Vagina (tissue), 2 donors: ENCODE data around the gene CHN1. TPM values are rescaled to one million over a fixed set of nuclear protein-coding genes. Genes with fewer than 3 reads are reported as not detected.

Experiments used
- DNase-seq, 2 donors: peaks; one replicate each; pipeline ENCODE4 v3.0.0-alpha.2; 2017; ENCODE audit errors: extremely low spot score in 2 of 2
- H3K27ac ChIP-seq: fragments of 200-600 bp; sonication (generic); one replicate; pipeline ENCODE4 v1.5.1; 2019
- H3K27me3 ChIP-seq: fragments of 200-600 bp; sonication (generic); one replicate; pipeline ENCODE4 v1.5.1; 2019
- H3K36me3 ChIP-seq, 2 donors: fragments of 200-600 bp; sonication (generic); one replicate each; pipeline ENCODE4 v1.5.1; 2017 to 2019
- H3K4me1 ChIP-seq: fragments of 200-600 bp; sonication (generic); one replicate; pipeline ENCODE4 v1.5.1; 2019
- H3K4me3 ChIP-seq, 2 donors: fragments of 200-600 bp; sonication (generic); 1 replicate in 1 of 2; 2 replicates in 1 of 2; pipeline ENCODE4 v1.5.1; 2016 to 2019
- H3K9me3 ChIP-seq: fragments of 200-600 bp; sonication (generic); one replicate; pipeline ENCODE4 v1.5.1; 2019
- POLR2A ChIP-seq, 2 donors: fragments of 450-650 bp; IDR thresholded peaks; one replicate each; pipeline ENCODE4 v1.6.1; 2017; ENCODE audit warnings: antibody characterized with exemption in 2 of 2, mild to moderate bottlenecking in 2 of 2, moderate library complexity in 2 of 2
- POLR2AphosphoS5 ChIP-seq, 2 donors: sonication (generic); formaldehyde crosslinking; IDR thresholded peaks; one replicate each; pipeline ENCODE4 v1.9.0; 2017; ENCODE audit warnings: antibody characterized with exemption in 2 of 2, mild to moderate bottlenecking in 2 of 2, low read depth in 1 of 2; ENCODE audit not compliant: insufficient read depth in 1 of 2
- intact Hi-C: fragments of 100-400 bp; cut with DNase I; formaldehyde crosslinking; loops from one replicate; pipeline ENCODE4 v1.15.1; 2023
- total RNA-seq: library from RNA; depleted of rRNA; stranded (reverse); fragments of >200 nt; gene quantifications from one replicate; pipeline ENCODE4 v1.2.3, GENCODE V29; 2016
- TF ChIP-seq, protein P1 (sequence below), 3 experiments: fragments of 450-650 bp in 2 of 3; fragments of 200-600 bp in 1 of 3; sonication (generic) in 1 of 3; IDR thresholded peaks; one replicate each; pipeline ENCODE4 v1.5.1; 2017 to 2019; ENCODE audit warnings: antibody characterized with exemption in 3 of 3, mild to moderate bottlenecking in 2 of 3, moderate library complexity in 2 of 3

The CHN1 gene
- total RNA-seq, 1 donor from 2014 or later: 9.6 TPM

DNA sequence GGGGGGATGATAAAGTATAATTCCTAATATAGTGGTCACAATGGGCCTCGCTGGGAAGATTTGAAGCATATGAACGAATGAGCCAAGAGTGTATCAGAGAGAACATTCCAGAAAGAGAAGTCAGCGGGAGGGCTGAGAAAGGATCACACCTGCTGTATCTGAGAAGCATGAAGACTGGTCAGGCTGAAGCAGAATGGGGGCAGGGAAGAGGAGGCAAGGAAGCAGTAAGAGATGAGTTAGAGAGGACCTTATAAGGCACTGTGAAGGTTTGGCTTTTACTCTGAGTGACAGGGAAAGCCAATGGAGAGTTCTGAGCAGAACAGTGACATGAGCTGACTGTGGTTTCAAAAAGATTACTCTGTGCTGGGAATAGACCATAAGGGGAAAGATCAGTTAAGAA lies 73.5 kb downstream of the CHN1 start:
- no peaks in the 10 kb centered on the region for H3K4me1 ChIP-seq

DNA sequence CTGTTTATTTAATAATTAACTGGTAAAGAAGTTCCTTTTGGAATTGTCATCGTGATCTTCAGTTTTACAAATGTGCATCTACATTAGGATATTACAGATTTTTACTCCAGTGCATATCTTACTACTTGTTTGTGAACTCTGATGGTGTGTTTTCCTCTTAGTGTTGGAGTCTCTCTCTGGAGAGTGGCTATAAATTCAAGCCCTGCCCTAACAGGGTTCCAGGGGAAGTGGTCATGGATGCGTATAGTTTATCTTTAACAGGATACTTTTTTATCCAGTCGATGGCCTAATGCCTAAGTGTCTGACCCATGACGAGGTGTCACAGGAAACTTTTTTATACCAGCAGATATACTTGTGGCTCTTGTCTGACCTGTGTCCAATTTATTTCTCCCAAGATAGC lies 75.4 kb downstream of the CHN1 start:
- no peaks in the 10 kb centered on the region for H3K9me3 ChIP-seq
- intact Hi-C loops: no loop called here
- TF ChIP-seq, protein P1, sequence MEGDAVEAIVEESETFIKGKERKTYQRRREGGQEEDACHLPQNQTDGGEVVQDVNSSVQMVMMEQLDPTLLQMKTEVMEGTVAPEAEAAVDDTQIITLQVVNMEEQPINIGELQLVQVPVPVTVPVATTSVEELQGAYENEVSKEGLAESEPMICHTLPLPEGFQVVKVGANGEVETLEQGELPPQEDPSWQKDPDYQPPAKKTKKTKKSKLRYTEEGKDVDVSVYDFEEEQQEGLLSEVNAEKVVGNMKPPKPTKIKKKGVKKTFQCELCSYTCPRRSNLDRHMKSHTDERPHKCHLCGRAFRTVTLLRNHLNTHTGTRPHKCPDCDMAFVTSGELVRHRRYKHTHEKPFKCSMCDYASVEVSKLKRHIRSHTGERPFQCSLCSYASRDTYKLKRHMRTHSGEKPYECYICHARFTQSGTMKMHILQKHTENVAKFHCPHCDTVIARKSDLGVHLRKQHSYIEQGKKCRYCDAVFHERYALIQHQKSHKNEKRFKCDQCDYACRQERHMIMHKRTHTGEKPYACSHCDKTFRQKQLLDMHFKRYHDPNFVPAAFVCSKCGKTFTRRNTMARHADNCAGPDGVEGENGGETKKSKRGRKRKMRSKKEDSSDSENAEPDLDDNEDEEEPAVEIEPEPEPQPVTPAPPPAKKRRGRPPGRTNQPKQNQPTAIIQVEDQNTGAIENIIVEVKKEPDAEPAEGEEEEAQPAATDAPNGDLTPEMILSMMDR (IDR thresholded peaks at IDR 0.05): no peak
- no peak for TF ChIP-seq POLR2AphosphoS5 (IDR thresholded peaks at IDR 0.05; ENCODE audit: insufficient read depth in 1 of 2, low read depth in 1 of 2)
- TF ChIP-seq POLR2A (IDR thresholded peaks at IDR 0.05): no peak

More for the DNA sequence above, 73.5 kb downstream of the CHN1 start:
- no peak for DNase-seq
- TF ChIP-seq POLR2A (IDR thresholded peaks at IDR 0.05) (no peak), POLR2AphosphoS5 (IDR thresholded peaks at IDR 0.05; ENCODE audit: insufficient read depth in 1 of 2, low read depth in 1 of 2) (no peak)
- TF ChIP-seq, protein P1 (IDR thresholded peaks at IDR 0.05): no peak
- H3K36me3 ChIP-seq: no peaks in the 10 kb centered on the region
- intact Hi-C loops: no loop called here
- no peak overlapping the region for H3K27ac ChIP-seq
- no peaks in the 10 kb centered on the region for H3K9me3 ChIP-seq
- no peaks in the 10 kb centered on the region for H3K27me3 ChIP-seq
- no peak overlapping the region for H3K4me3 ChIP-seq

DNA sequence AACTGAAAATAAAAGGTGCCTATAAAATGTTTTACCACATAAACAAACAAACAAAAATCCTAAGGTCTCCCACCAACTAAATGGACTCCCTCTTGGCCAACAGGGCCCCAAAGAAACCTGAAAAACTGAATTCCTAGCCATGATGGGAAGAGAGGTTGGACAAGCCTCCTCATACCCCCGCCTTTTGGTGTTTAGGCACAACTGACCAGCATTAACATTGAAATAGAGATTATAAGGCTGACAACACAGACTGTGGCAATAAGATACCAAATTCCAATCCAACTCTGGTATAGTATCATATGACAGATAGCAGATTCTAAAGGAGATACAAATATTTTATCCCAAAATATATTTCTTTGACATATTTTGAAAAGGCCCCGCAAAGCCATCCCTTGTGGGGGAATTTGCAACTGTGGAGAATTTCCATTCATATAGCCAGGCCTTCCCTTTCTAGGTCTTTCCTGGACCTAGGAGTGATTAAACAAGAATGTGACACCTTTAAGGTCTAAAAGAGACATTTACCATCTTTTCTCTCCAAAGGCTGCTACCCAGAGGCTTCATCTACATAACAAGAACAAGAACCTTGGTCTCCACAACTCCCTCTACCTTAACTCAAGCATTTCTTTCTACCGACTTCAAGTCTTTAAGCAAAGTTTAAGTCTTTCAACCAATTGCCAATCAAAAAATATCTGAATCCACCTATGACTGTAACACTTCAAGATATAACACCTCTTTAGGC lies 80.0 kb downstream of the CHN1 start:
- TF ChIP-seq, protein P1 (IDR thresholded peaks at IDR 0.05): no peak
- TF ChIP-seq POLR2AphosphoS5 (IDR thresholded peaks at IDR 0.05; ENCODE audit: insufficient read depth in 1 of 2, low read depth in 1 of 2) (no peak), POLR2A (IDR thresholded peaks at IDR 0.05) (no peak)
- H3K36me3 ChIP-seq: no peaks in the 10 kb centered on the region
- no peak for DNase-seq
- no peaks in the 10 kb centered on the region for H3K27me3 ChIP-seq
- H3K4me1 ChIP-seq: no peaks in the 10 kb centered on the region
- no peaks in the 10 kb centered on the region for H3K9me3 ChIP-seq
- intact Hi-C loops: no loop called here
- no peak overlapping the region for H3K4me3 ChIP-seq
- no peak overlapping the region for H3K27ac ChIP-seq

More for the DNA sequence above, 75.4 kb downstream of the CHN1 start:
- no peaks in the 10 kb centered on the region for H3K36me3 ChIP-seq
- H3K4me3 ChIP-seq: no peak overlapping the region
- no peaks in the 10 kb centered on the region for H3K4me1 ChIP-seq
- no peak for DNase-seq
- H3K27ac ChIP-seq: no peak overlapping the region
- H3K27me3 ChIP-seq: no peaks in the 10 kb centered on the region

DNA sequence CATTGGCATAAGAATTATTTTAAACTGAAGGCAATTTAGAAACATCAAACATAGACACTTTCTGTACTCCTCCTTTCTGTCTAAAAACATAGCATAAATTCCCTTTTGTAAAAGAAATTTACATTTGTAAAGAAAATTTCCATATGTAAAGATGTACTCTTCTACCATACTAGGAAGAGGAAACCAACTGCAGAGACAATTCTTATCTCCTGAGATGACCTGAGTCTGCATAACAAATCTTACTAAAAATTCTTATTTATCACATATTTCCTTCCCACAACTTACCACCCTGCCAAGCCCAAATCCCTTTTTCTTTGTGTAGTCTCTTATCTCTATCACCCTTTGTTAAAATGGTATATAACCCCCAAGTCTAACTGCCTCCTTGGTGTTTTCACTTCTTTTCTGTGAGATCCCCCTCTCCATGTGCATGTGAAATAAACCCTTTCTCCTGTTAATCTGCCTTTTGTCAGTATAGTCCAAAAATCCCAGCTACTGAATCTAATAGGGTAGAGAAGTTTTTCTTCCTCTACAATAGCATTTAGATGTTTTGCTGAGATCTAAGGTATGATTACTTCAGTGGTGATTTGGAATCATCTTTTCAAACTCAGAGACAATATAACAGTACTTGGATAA lies 81.0 kb downstream of the CHN1 start:
- Histone ChIP-seq H3K4me1 (no peaks in the 10 kb centered on the region), H3K36me3 (no peaks in the 10 kb centered on the region), H3K27me3 (no peaks in the 10 kb centered on the region), H3K27ac (no peak overlapping the region), H3K9me3 (no peaks in the 10 kb centered on the region), H3K4me3 (no peak overlapping the region)
- intact Hi-C loops: no loop called here
- DNase-seq: no peak
- TF ChIP-seq POLR2A (IDR thresholded peaks at IDR 0.05) (no peak), POLR2AphosphoS5 (IDR thresholded peaks at IDR 0.05; ENCODE audit: insufficient read depth in 1 of 2, low read depth in 1 of 2) (no peak)
- TF ChIP-seq, protein P1 (IDR thresholded peaks at IDR 0.05): no peak
